Embryonic facial prominence (tissue), 1 donor: ENCODE data around the gene EEF2K.
A peak's percentile ranks its signal among the peaks of the same experiment; 100 is the strongest.
"Not testable (repeated sequence)": the region's sequence is repeated elsewhere in the genome, so short reads cannot be mapped to it uniquely, and the experiment has no call there.

Experiments used
- DNase-seq: peaks from one replicate; pipeline ENCODE4 v3.0.0-alpha.2; 2016; ENCODE audit errors: extremely low spot score

EEF2K gene

DNA sequence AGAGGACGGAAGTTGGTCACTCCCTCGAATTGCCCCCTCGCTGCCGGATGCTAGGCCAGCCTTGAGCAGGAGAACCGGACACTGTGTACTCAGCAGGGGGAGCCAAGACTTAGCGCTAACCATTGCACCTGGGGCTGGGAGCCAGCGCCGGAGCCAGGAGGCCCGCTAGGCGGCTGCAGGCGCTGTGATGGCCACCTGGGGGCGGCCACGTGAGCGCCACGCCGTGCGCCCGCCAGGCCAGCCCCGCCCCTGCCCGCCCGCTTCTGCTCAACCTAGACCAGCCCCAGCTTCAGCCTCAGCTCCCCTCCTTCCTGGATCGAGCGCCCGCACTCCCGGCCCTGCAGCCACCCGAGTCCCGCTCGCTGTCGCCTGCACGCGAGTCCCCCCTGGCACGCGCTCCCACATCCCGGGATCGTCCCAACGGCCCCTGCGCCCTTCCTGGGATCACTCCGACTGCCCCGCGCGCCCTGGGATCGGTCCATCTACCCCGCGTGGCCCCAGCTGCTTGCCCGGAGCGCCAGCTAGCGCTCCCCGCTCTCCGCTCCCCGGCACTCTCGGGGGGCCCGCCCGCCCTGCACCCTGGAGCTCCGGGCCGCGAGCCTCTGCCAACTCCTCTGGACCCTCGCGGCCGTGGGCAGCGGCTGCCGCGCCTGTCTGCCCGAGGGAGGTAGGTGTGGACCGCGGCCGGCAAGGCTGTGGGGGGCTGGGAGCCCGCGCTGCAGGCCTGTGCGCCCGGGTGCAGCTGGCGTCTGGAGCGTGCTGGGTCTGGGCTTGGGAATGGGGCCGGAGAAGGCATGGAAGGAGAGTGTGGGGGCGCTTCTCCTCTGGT lies at the start of gene EEF2K:
EEF2K (plus strand) TSS at position 266 of the 829 bp plus-strand sequence. CDS start 19,452 bp downstream, outside the sequence.
- DNase-seq = peak; percentile 67

DNA sequence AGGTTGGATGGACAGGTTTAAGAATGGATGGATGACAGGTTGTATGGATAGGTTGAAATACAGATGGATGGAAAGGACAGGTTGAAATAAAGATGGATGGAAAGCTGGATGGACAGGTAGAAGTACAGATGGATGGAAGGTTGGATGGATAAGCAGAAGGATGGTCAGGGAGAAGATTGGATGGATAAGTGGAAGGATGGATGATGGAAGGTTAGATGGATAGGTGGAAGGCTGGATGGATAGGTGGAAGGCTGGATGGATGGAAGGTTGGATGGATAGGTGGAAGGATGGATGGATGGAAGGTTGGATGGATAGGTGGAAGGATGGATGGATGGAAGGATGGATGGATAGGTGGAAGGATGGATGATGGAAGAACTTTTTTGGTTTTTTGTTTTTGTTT lies 44.7 kb upstream of the EEF2K start:
- no peak for DNase-seq

DNA sequence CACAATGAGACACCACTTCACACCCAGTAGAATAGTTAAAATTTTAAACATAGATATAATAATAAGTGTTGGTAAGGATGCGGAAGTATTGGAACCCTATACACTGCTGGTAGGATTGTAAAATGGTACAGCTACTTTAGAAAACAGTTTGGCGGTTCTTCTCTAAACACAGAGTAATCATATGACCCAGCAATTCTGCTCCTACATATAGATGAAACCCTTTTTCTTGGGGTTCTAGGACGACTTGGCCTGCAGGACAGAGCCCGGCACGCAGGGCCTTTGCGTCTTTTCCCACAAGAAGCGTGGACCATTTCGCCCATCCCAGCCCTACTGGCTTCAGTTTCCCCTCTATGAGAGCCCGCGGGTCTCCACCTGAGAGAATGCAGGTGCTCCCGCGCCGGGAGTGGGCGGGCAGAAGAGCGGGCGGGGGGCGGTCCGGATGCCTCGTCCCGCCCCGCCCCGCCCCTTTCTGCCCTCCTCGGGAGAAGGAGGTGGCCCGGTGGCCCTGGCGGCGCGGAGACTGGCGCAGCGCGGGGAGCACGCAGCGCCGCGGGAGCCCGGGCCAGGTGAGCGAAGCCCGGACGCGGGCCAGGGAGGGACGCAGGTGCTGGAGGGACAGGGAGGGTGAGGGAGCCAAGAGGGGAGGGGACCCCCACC lies 44.0 kb upstream of the EEF2K start, which contains the start of gene SDR42E2:
SDR42E2 (plus strand) TSS at position 508 of the 657 bp plus-strand sequence. CDS start 3,077 bp downstream, outside the sequence.
- DNase-seq = no peak

DNA sequence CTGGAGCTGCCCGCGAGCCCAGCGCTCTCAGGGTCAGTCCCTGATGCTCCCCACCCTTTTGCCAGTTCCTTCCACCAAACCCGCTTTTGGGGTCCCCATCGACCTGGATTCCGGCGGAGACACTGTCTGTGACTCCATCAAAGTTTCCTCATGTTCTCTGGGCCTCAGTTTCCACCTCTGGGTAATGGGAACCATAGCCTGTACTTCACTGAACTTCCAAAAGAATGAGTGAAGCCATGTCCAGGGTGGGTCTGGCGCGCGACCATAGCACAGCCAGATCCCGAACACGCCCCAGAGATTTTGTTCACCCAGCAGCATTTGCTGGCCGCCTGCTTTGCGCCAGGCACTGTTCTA lies 43.4 kb upstream of the EEF2K start:
- DNase-seq = no peak

DNA sequence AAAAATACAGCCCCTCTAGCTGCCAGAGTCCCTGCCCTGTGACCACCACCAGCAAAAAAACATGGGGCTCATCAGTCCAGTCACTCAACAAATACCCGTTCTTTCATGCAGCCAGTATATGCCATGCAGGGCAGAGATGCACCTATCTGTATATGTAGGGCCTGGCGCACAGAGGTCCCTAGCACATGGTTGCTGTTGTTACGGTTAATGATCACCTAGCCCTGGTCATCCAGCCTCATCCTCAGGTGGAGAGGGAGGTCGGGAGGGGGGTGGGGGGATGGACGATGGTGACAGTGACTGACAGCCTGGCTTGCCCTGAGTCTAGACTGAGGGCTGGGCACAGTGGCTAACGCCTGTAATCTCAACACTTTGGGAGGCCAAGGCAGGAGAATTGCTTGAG lies 42.3 kb upstream of the EEF2K start:
- no peak for DNase-seq

DNA sequence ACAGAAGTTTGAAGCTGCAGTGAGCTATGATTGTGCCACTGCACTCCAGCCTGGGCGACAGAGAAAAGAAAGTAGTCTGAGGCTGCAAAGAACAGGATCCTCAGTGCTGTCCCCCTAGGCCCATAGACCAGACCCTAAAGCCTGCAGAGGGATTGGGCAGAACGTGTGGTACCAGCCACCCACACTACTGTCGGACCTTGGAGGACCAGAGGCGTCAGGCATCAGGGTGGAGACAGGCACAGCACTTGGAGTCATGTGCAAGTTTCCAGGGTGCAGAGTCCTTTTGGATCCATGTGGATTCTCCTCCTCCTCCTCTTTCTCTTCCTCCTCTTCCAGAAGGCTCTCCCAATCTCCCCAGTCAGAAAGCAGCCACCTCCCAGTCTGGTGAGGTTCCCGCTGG lies 41.6 kb upstream of the EEF2K start:
- DNase-seq = no peak

DNA sequence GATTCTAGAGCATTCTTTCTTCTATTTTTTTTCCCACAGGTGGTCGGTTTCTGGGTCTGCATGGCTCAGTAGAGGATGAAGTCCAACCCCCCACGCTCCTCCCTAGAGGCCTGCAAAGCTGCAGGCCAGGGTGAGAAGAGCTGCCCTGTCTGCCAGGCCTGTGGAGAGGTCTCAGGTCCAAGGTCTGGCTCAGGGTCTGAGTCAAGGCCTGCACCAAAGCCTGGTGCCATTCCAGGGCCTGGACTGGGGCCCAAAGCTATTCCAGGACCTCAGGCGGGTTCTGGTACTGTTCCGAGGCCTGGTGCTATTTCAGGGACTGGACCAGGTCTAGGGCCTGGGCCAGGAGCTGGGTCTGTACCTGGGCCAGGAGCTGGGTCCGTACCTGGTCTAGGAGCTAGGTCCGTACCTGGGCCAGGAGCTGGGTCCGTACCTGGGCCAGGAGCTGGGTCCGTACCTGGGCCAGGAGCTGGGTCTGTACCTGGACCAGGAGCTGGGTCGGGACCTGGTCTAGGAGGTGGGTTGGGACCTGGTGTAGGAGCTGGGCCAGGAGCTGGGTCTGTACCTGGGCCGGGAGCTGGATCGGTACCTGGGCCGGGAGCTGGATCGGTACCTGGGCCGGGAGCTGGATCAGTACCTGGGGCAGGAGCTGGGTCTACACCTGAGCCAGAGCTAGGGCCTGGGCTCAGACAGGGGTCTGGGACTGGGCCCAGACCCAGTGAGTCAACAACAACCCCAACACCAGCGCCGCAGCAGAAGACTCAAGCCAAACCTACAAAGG lies 40.4 kb upstream of the EEF2K start:
- DNase-seq = no peak

DNA sequence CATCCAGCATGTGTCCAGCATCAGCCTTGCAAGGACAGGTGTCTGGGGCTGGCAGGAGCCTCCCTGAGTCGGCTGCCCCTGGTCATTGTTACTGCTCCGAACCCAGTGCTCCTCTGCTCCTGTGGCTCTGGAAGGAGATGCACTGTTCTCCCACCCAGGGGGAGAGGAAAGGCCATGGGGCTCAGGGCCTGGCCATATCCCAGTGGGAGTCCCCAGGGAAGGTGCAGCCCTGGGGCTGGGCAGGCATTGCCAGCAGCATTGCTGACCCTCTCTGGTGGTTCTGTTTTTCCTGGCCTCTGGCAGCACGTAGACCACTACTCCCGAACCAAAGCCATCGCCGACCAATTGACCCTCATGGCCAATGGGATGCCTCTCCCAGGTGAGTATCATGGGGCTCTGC lies 34.1 kb upstream of the EEF2K start:
- DNase-seq = no peak

DNA sequence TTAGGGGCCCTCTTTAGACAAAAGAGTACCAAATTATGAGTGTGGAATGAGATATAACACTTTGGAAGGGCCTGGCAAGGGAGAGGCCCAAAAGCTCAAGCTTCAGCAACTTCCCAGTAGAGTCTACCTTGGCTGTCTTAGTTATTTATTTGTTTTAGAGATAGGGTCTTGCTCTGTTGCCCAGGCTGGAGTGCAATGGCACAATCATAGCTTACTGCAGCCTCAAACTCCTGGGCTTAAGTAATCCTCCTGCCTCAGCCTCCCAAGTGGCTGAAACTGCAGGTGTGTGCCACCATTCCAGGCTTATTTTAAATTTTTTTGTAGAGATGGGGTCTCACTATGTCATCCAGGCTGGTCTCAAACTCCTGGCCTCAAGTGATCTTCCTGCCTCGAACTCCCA lies 33.4 kb upstream of the EEF2K start:
- DNase-seq = not testable (repeated sequence)

DNA sequence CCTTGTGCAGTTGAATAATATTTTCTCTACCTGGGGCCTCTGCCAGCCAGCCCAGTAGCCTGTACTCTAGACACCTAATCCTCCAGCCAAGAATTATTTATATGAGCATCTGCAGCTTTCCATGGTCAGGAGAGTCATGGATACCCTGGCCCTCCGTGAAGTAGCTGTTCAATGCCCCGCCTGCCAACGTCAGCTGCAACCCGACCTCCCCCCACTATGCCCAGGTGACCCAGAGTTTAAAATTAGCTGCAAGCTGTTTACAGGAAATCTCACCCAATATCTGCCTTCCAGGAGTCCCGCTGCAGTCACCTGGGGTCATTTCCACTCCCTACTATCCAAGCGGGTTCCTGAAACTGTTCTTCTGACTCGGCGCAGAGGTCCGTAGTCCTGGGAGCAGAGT lies 31.4 kb upstream of the EEF2K start:
- no peak for DNase-seq

DNA sequence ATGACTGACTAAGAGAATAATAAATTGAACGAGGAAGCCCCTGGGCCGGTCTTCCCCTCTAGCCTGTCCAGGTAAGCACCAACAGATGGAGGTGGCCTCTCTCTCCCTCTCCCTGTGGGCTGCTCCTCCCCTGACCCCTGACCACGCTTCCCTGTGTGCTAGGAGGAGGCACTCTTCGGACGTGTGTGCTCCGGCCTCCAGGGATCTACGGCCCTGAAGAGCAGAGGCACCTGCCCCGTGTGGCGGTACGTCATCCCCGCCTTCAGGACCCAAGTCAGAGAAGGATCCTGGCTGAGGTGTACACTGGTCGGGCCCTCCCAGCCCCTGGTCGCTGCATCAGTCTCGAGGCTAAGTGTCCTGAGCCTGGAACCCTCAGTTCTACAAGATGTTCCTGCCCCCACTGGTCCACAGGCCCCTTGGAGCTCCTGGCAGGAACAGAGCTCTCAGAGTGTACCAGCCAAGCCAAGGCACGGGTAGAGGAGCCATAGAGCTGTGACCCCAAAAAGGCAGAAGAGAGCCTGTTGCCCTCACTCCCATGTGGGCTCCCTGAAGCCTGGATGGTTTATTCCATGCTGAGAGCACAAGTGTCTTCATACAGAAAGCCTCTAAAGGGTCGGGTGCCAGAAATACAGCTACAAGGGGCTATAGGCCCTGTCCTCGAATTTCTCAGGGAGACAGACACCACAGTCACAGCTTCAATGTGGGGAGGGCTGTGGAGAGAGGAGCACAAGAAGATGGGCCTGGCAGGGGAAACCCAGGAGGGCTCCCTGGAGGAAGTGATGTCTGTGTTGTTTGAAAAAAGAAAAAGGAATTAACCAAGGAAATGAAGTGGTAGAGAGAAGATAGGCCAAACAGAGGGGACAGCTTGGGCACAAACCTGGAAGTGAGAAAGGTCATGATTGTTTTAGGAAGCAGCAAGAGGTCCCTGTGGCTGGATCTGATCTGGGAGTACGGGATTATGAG lies 27.8 kb upstream of the EEF2K start:
- no peak for DNase-seq

DNA sequence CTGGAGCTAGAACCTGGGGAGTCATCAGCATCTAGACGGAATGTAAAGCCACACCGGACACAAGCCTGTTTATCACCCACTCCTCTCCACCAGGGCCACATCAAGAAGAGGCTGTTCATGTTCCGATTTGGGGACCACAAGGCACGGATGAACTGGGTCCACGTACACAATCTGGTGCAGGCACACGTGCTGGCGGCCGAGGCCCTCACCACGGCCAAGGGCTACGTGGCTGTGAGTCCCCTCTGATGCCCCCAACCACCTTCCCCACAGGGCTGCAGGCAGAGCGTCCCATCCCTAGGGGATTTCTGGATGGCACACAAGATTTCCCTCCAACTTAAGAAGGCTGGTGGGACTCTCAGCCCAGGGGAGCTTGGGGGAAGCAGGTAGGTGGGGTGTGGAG lies 24.7 kb upstream of the EEF2K start:
- DNase-seq = no peak

DNA sequence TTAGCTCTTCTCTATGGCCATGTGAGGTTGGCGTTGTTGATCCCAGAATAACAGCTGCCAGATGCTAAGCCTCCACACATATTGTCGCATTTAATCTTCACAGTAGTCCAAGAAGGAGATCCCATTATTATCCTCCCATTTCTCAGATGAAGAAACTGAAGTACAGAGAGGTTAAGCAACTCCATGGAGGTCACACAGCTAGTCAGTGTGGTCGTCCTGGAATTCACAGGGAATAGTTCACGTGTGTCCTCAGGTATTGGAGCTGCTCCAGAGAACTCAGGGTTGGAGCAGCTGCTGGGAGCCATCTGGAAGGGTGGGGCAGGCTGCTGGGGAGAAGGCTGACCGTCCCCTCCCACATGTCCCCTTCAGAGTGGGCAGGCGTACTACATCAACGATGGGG lies 24.2 kb upstream of the EEF2K start:
- DNase-seq = no peak

DNA sequence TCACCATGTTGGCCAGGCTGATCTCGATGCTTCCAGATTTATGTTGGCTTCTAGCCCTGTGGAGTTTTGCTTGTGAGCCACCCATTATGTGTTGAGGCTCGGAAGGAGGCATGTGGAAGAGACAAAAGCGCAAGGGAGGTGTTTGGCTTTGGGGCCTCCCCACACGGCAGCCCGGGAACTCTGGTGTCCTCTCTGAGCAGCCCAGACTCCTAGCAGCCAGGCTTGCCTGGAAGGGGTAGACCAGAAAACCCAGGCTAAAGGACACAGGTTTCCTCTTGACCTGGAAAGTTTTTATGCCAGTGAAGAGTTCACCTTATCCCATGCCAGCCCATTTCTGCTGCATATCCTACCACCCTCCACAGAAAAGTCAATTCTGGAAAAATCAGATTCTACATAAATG lies 22.7 kb upstream of the EEF2K start:
- no peak for DNase-seq

DNA sequence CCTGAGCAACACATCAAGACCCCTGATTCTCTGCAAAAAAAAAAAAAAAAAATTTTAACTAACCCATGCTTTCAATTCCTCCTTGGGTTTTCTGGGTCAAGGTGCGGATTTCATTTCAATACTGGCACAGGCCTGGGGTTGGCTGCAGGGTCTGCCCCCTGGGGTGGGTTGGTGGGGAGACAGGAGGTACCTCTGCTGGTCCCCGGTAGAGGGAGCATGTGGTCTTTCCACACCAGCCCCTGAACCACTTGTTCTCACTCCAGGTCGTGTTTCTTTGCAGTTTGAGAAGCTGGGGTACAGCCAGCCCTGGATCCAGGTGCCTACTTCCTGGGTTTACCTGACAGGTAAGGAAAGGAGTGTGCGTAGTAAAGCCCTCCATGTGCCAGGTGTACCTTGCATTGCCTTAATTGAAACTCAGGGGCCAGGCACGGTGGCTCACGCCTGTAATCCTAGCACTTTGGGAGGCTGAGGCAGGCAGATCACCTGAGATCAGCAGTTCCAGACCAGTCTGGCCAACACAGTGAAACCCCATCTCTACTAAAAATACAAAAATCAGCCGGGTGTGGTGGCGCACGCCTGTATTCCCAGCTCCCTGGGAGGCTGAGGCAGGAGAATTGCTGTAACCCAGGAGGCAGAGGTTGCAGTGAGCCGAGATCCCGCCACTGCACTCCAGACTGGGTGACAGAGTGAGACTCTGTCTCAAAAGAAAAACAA lies 22.0 kb upstream of the EEF2K start:
- no peak for DNase-seq

DNA sequence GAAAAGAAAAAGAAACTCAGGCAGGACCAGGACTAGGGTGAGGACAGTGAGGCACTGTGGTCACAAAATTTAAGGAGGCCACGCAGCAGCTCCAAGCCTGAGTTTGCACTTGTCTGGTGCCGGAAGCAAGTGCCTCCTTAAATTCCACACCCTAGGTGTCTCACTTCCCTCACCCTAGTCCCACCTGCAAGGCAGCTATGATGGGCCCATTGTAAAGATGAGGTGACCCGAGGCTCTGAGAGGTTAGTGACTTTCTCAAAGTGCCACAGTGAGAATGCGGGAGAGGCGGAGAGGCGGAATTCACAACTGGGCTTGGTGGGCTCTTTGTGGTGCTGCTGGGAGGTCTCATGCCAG lies 21.5 kb upstream of the EEF2K start:
- DNase-seq = no peak

DNA sequence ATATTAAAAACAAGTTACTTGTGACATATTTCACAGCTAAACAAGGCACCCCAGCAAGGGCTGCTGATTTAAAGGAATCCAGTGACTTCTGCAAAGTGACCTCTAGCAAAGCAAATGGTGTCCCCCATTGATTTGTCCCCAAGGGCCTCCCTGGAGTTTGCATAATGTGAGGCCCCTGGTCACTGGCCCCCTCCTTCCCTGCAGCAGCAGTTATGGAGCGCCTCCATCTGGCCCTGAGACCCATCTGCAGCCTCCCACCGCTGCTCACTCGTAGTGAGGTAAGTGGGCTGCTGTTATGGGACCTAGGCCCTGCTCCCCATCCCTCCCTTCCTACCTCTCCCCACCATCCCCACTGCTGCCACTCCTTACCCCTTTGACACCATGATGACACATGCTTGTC lies 19.6 kb upstream of the EEF2K start:
- DNase-seq = no peak

DNA sequence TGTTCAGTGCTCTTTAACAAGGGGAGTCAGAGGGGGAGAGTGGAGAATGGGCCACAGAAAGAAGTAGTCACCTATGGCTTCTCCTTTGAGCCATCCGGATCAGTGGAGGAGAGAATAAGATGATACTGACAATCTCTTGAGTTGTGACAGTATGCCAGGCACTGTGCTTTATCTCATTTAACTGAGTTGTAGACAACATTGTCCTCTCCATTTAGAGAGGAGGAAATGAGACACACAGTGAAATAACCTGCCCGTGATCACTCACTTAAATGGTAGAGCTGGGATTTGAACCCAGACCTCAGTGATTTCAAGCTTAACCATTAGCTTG lies 17.8 kb upstream of the EEF2K start:
- DNase-seq = no peak

DNA sequence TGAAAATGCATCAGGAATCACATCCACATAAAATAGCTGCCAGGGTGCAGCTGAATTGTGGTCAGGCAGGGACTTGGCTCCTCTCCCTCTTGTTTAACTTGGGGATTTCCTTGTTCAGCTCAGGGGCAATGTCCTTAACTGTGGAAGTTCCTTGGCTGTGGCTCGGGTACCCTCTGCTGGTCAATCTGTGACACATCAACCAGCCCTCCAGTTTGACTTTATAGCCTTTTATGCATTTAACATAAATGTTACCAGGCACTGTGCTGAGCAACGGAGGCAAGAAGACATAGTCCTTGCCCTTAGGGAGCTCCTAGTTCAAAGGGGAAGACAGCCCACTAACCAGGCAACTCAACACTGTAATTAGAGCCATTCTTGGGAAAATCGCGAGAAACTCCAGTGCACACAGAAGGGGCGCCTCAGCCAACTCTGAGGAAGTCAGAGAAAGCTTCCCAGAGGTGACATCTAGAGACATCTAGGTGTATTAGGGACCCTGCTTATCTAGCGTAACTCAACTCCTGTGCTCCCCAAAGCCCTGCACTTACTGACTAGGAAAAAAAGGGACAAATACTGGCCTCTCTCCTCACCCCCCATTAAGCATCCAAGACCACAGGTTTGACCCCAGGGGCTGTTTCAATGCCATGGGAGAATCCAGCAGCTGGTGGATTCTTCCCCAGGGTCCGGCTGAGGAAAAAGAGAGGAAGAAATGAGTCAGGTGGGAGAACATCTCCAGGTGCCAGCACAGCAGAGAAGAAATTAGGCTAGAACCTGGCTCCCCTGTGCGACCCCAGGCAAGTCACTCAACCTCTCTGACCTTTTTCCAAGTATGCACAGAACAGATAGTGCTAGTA lies 17.3 kb upstream of the EEF2K start:
- DNase-seq = peak; percentile 55

DNA sequence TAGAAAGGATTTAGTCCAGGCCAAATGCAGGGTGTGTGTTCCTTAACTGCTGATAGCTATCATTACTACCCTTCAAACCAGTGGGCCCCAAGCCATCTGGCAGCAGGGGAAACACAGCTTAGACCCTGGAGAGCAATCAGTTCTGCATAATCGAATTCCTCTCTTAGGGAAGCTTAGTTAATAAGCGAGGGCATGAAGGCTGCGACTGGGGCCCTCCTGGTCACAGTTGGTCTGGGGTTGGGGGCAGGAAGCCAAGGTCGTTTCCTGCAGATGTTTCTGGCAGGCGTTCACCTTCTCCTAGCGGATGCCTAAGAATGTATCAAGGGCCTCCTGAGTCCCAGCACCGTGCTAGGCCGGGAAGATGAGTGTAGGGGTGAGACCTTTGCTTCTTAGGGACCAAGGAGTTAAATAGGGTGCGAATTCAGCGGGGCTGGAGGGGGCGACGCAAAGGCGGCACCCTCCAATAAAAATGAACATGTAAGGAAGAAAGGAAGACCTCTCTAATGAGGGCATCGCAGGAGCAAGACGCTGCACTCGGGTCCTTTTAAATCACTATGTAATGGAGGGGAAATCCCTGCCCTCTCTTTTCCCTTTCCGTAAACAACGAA lies 16.5 kb upstream of the EEF2K start:
- DNase-seq = no peak
